Measurements from ENCODE around the gene EPHX1.

- TF ChIP-seq, protein P1, sequence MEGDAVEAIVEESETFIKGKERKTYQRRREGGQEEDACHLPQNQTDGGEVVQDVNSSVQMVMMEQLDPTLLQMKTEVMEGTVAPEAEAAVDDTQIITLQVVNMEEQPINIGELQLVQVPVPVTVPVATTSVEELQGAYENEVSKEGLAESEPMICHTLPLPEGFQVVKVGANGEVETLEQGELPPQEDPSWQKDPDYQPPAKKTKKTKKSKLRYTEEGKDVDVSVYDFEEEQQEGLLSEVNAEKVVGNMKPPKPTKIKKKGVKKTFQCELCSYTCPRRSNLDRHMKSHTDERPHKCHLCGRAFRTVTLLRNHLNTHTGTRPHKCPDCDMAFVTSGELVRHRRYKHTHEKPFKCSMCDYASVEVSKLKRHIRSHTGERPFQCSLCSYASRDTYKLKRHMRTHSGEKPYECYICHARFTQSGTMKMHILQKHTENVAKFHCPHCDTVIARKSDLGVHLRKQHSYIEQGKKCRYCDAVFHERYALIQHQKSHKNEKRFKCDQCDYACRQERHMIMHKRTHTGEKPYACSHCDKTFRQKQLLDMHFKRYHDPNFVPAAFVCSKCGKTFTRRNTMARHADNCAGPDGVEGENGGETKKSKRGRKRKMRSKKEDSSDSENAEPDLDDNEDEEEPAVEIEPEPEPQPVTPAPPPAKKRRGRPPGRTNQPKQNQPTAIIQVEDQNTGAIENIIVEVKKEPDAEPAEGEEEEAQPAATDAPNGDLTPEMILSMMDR (IDR thresholded peaks at IDR 0.05): no peak
- TF ChIP-seq EP300 (IDR thresholded peaks at IDR 0.05): no peak
These were observed 58.9 kb downstream of the EPHX1 start for GRCh38 chr1:225868631-225869330.
